ENCODE measurements around the gene LASP1NB.

The LASP1NB gene

GRCh38 chr17:38915639-38915995 lies 9.8 kb upstream of the LASP1NB start:
- Histone ChIP-seq H2BK15ac (ENCODE audit: low read depth, low read length) (no peak overlapping the region), H2BK5ac (ENCODE audit: low read depth, low read length, poor library complexity, severe bottlenecking) (no peak overlapping the region), H3K23ac (ENCODE audit: low read depth, low read length) (no peak overlapping the region), H3K79me1 (ENCODE audit: low read depth in 1 of 2, low read length in 2 of 2) (peaks cover 61 to 94% of the 10 kb centered on the region in 2 experiments; a peak in 3 of 4 replicates), H2AFZ (replicated peaks; ENCODE audit: low read length, poor library complexity) (peak overlapping the region; percentile 49), H4K5ac (ENCODE audit: low read depth, low read length) (no peak overlapping the region), H3K14ac (replicated peaks; ENCODE audit: low read depth, low read length) (no peak overlapping the region), H4K20me1 (ENCODE audit: insufficient read depth, low read length) (peaks cover 69% of the 10 kb centered on the region), H3K9ac (ENCODE audit: low read depth, low read length) (no peak overlapping the region), H2AK5ac (ENCODE audit: low read depth, low read length) (no peak overlapping the region), H3K4me1 (ENCODE audit: control insufficient read depth, insufficient read depth, low read length) (peaks cover 8% of the 10 kb centered on the region; the same call in 1 of the 2 replicates), H3K18ac (ENCODE audit: low read depth, low read length) (no peak overlapping the region), H2BK120ac (ENCODE audit: low read depth, low read length) (no peak overlapping the region), H3K4ac (ENCODE audit: low read depth, low read length) (no peak overlapping the region), H3K4me2 (ENCODE audit: low read depth, low read length) (no peak overlapping the region), H2BK20ac (ENCODE audit: low read depth, low read length) (no peak overlapping the region), H3K9me1 (ENCODE audit: insufficient read depth, low read length) (peaks cover 20% of the 10 kb centered on the region), H4K91ac (ENCODE audit: insufficient read depth, low read depth, low read length) (no peak overlapping the region), H3K56ac (ENCODE audit: extremely low read depth, insufficient read depth, low read length) (no peak overlapping the region), H2AK9ac (replicated peaks; ENCODE audit: low read depth, low read length, poor library complexity) (no peak overlapping the region), H4K8ac (ENCODE audit: low read depth in 2 of 2, low read length in 2 of 2) (no peak overlapping the region), H3K36me3 (ENCODE audit: control insufficient read depth, insufficient read depth, low read length) (peaks cover 90% of the 10 kb centered on the region), H3K9me3 (ENCODE audit: control insufficient read depth, insufficient read depth, low read length) (no peaks in the 10 kb centered on the region), H3K4me3 (ENCODE audit: insufficient read depth, low read depth, low read length) (no peak overlapping the region), H3K27ac (ENCODE audit: insufficient read depth, low read length) (no peak overlapping the region; the same call in 1 of the 2 replicates), H3K27me3 (ENCODE audit: control insufficient read depth, insufficient read depth, low read length) (no peaks in the 10 kb centered on the region)
- DNase-seq: no peak
- in situ Hi-C loops (cut with MboI; ENCODE audit: low sequenced_read_pairs): no loop called here
- no peak for TF ChIP-seq RFX5 (IDR thresholded peaks at IDR 0.05; ENCODE audit: low read depth, low read length)
- dilution Hi-C loops (cut with HindIII; ENCODE audit: low sequenced_read_pairs, unreplicated experiment): no loop called here
- intact Hi-C loops (cut with micrococcal nuclease): no loop called here
- 100% methylated on average over 1 of the region's 7 CpGs; no CpG with 5 or more reads in 1 of the 2 experiments for WGBS, 2 experiments (ENCODE audit: extremely low coverage in 2 of 2, insufficient read length in 1 of 2)
- no peak for ATAC-seq (ENCODE audit: low read depth)
- BruUV-seq (replicated peaks): no TSS peak
- POLR2A ChIA-PET (ENCODE audit: unreplicated experiment): no interaction called here
- CTCF ChIA-PET: no interaction called here

All from IMR-90 (cell line).